Lung microvascular endothelial cell (primary cell): ENCODE measurements around the gene C19orf44. TPM values are rescaled to one million over a fixed set of nuclear protein-coding genes. Genes with fewer than 3 reads are reported as not detected.

Experiments
- DNase-seq, 2 donors: peaks; one replicate each; pipeline versions ENCODE4 v3.0.0 to v3.0.0-alpha.2; 2010; ENCODE audit warnings: low read depth in 2 of 2
- total RNA-seq: library from RNA; depleted of rRNA; stranded (reverse); fragments of >200 nt; gene quantifications from 2 replicates; pipeline ENCODE4 v1.2.1, GENCODE V29; 2014

C19orf44 gene
- total RNA-seq, 1 donor from 2014 or later = 1.4 TPM

DNA sequence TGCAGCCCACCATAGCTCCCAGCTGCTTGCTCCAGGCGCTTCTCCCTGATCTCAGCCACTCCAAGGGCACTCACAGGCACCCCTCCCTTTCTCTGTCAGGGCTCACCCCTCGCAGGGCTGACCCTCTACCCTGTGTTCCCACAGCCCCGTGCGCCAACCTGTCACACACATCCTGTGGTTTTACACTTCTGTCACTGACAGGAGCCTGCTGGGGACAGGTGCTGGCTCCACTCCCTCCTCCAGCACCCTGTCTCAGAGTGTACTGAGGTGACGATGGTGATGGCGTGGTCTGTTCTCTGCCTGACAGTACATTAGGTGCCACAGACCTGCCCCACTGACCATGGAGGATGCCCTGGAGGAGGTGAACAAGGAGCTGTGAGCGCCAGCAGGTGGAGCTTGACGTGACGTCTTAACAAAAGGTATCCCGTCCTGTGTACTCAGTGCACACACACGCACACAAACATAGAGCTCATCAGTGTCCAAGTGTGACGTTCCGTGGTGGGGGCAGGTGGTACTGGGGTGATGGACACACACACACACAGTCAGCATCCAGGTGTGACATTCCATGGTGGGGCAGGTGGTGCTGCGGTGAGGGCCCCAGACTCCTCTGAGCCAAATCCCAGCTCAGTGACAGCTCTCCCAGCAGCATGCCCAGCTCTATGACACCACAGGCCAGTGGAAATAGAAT lies 20.9 kb downstream of the C19orf44 start:
- no peak for DNase-seq

DNA sequence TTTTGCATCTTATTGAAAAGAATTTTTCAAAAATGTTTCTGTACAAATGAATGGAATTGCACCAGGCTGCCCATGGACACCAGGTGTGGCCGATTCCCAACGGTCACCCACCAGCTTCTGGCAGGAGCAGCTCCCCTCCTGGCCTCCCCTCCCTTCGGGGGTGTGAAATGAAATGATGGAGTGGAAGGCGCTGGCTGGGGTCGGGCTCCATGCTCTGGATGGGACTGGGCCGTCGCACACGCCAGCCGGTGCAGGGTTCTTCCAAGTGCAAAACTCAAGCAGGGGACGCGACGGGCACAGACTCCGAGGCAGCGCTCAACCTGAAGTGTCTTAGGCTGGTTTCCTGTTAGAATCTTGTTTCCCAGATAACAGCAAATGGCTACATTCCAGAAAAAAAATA lies 21.9 kb downstream of the C19orf44 start:
- no peak for DNase-seq

DNA sequence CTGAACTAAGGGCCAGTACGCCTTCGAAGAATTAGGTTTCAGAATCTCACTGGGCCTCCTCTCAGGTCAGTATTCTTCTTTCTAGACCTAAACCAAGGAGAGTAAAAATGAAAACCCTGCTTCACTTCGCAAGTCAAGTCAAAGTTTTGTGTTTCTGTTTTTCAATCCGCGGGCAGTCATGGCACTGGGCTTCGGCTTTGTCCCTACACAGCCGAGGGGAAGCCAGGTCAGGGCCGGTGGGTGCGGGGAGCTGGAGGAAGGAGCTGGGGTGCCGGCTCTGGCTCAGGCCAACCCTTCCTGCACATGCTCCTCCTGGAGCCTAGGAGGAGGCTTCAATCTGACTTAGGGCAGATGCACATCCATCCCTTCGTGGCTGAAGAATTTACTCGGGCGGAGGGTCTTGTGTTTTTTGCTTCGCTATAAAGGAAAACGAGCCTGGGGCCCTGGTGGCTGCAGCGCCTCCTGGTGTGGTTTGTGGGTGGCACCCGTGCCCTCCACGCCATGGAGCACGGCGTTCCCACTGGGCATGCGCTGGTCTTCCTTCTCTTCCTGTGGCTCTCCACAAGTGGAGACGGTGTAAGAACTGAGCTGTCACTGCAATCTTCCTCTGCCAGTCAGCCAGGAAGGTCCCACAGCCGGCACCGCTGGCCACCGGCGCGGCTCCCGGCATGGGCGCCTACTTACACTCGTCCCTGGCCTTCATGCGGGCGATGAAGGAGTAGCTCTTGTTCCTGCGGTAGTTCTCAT lies 22.5 kb downstream of the C19orf44 start:
- peak in 1 of 2 donors; percentile 17 for DNase-seq

DNA sequence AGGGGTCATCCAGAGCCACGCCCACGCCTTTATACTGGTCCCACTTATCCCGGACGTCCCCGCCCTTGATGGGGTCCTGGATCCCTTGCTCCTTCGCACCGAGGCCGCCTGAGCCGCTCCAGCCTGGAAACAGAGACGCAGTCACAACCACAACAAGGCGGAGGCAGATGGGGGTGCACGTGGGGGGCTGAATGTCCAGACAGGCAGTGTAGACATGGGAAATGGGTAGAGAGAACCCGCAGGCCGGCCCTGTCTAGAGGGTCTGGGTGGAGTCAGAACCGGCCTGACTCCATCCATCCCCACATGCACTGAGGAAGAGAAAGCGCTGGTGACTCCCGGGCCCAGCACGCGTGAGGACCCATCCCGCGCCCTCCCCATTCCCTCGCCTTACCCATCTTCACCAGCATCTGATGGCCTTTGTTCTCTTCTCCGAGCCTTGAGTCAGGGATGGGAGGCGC lies 23.1 kb downstream of the C19orf44 start:
- DNase-seq = no peak

DNA sequence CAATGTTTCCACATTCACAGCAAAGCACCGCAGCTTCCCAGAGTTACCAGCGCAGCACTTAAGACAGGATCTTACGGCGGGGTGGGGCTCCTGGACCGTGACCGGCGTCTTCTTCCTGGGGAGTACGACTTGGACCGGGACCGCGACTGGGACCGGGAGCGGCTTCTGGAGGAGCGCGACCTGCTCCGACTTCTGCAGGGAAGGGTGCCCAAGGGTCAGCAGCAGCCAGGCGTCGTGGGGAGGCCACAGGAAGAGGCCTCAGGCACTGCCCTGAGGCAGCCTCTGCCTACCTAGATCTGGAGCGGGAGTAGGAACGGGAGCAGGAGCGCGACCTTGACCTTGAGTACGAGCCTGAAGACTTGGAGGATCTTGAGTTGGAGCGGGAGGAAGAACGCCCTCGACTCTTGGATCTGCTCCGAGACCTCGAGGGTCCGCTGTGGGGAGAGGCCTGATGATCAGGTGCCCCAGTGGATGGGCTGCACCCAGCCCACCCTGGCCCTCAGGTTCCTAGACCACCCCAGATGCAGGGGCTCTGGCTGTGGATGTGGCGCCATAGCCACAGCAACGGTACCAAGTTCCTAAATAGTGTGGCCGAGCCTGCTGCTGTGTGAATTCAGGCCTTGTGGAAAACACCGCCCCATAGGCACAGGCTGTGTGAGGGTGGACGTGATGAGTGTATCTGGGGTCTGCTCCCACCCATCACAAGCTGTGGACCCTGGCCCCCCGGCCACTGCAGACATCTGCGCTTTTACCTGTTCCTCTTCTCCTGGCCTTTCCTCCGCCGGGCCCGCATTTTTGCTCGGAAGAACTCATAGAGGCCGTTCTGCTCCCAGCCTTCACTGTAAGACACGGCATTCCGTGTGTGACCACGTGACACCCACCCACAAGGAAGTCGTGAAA lies 24.1 kb downstream of the C19orf44 start:
- DNase-seq = no peak

DNA sequence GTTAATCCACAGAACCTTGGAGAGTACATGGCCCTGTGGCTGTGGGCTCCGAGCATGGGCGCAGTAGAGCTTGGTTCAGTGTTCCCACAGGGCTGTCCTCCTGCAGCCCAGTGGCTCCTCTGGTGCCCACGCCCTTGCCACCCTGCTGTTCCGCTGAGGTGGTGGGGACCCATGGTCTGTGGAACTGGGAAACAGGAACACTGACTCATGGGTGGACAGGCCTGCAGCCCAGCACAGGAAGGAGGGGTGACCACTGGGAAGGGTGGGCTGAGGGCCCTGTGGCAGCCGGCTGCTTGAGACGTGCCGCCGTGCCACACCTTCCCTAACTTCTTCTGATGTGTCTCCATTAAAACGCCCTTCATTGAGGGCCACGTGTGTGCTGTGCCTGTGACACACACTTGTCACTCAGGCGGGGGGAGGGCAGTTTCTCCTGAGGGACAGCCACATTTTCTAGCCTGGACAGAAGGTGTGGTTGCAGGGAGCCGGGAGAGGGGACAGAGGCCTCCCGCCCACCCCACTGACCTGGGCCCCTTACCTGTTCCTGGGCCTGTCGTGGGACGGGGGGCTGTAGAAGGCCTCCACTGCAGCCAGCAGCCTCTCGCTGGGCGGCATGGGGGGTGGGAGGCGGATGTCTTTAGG lies 24.9 kb downstream of the C19orf44 start:
- peak in 1 of 2 donors; percentile 41 for DNase-seq

DNA sequence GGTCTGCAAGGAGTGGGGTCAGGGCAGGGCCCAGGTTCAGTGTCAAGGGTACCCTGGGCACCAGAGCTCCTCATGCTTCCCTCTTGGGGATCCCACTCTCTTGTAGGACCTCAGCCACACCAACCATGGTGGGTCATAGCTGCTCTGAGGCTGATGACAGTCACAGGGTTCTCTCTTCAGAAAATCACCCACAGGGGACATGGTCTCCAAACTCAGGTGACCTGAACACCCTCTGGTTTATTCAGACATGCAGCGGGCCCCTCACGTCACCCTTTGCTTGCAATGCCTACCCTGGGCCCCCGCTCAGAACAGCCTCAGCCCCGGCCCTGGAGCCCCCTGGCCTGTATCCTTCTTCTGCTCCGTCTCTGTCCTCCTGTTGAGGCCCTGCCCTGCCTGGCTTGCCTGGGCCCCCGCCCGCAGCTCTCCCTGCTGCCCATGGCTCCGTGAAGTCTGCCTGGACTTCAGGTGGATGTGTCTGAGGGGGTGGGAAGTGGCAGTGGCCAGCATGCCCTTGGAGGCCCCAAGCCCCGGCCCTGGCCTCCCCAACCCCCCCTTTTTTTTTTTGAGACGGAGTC lies 25.6 kb downstream of the C19orf44 start:
- no peak for DNase-seq

DNA sequence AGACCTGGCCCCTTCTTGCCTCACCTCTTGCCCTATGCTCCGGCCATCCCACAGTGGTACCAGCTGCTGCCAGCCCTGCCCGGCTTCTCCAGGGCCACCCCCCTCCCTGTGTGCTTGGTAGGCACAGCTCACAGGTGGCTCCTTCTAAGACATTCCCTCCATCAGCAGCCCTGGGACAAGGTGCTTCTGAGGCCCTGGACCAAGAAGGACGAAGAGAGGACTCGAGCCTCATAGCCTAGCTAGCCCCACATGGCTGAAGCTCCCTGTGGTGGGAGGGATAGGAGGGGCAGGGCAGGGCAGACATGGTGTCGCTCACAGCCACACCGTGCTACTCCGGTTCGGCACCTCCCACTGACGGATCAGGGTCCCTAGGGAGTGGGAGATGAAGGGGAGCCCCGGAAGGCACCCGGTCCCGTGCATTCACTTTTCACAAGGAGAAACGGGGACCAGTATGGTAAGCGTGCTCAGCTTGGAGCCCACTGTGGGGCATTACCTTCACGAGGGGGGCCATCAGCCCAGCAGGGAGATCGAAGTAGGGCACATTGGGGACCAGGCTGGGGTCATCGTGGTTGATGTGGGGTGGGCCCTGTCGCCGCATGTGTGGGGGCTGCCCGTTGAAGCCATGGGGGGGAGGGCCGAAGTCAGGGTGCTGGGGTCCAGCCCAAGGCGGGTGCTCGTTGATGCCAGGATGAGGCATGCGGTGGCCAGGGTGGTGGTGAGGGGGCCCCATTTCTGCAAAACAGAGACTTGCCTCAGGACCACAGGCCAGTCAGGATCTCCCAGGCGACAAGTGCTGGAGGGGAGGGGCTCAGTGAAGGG lies 26.6 kb downstream of the C19orf44 start:
- no peak for DNase-seq

DNA sequence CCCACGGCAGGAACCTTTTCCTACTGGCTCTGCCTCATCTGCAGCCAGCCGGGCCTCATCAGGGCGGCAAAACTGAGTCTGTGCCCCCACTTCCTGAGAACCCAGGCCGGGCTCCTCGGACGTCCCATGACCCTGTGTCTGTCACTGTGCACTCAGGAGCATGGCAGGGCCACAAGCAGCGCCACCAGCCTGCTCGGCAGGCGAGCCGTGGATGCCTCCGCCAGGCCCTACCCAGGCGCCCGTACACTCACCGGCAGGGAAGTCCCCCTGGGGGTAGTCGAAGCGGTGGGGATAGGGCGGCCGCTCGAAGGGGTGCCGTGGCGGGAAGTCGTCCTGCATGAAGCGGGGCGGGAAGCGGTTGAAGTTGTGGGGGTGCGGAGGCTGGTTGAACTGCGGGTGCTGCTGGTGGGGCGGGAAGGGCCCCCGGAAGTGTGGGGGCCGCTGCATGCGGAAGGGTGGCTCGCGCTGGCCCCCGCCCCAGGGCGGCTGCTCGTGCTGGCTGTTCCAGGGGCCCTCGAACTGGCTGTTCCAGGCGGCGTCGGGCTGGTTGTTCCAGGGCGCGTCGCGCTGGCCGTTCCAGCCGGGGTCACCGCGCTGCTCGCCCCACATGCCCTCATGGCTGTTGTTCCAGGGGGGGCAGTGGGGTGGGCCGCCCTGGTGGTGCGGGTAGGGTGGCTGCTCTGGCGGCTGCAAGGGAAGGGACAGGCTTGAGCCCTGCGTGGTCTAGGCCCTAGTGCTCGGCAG lies 29.0 kb downstream of the C19orf44 start:
- DNase-seq = no peak

DNA sequence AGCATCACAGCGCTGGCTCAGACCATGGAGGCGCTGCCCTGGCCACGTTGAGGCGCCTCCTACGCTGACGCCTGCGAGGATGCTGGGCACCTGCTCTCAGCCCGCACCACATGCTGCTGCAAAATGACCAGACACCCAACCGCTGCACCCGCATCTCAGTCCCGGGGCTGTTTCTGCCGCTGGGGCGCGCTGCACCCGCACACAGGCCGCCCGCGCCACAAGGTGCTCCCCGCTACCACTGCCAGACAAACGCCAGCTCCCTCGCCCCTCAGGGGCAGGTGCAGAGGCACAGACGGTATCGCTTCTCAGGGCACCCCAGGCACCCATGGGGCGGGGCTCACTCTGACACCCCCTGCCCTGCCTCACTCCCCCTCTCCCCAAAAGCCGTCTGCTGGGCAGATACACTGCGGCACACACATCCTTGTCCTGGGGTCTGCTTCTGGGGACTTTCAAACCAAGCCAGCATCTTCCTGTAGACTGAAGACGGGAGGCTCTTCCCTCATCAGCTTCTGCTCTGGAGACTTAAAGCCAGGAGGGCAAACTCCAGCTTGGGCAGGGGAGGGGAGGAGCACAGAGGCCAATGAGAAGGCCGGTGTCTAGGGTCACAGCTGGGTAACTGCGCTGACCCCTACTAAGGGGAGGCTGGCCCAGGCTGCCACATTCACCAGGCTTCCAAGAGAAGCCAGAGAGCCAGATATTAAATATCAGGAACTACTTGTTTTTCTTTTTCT lies 29.7 kb downstream of the C19orf44 start:
- DNase-seq = no peak

DNA sequence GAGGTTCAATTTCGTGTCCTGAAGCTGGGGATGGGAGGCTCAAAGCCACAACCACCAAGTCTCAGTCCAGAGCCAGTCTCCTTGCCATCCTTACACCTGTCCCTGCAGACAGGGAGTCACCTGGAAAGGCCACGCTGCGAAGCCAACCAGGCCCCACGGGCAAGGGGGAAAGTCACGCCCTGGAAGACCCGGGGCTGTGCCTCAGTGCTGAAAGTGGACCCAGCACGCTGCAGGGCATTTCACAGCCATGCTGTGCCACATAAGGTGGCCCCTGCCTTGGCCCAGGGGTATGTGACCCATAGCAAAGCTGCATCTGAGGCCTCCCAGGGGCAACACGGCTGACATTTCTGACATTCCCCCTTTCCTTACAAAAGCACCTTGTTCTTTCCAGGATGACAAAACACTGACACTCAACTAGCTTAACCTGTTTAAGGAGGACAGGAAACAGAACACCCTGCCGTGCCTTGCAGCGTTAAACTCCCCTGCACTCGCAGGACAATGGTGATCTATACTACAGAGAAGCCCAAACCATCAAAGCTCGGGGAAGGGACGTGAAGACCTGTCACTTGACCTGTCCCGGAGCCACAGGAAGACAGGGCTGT lies 31.2 kb downstream of the C19orf44 start:
- no peak for DNase-seq

DNA sequence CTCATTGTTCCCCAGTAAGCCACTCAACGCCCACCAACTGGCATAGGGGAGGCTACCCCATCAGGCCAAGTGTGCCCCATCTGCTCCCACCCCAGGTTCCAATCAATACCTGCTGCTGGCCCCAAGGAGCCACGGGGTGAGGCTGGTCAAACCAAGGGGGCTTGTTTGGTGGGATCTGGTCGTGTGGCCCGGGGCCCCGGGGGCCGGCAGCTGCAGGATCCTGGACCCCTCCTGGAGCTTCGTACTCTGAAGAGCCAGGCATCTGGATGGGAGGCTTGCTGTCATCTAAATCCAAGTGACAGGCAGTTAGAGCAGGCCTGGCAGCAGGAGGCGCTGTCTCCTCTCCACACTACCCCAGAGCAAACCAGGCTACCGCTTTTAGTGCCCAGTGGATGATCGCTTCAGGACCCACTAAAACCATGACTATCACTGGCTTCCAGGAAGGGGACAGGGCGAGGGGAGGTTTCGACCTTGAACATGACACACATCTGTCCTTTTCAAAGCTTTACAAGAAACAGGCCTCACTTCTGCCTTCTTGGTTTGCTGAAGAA lies 31.9 kb downstream of the C19orf44 start:
- peak; percentile 47 to 68 for DNase-seq

DNA sequence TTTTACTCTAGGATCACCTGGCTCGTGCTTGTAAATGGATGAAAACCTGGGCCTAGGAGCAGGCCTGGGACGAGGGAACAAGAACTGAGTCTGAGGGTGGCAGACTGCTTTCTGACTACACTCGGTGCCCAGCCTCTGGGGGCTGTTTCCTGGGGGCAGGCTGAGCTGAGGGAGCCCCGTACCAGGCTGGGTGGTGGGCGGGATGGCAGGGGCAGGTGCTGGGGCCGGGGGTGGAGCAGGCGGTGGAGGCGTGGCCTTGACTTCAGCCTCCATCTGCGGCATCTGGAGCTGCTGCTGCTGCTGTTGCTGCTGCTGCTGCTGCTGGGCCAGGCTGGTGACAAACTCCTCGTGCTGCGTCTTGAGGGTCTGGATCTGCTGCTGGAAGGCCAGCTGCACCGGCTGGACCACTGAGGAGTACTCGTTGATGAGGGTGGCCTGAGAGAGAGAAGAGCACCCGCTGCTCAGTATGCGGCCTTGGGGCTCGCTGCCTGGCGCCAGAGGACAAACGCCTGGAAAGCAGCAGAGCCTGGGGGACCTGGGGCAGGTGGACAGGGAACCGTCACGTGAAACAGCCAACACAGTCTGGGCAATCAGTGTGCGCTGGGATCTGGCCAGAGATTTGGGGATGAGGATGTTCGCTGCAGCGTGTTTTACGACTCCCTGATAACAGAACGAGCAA lies 33.4 kb downstream of the C19orf44 start:
- DNase-seq = no peak

DNA sequence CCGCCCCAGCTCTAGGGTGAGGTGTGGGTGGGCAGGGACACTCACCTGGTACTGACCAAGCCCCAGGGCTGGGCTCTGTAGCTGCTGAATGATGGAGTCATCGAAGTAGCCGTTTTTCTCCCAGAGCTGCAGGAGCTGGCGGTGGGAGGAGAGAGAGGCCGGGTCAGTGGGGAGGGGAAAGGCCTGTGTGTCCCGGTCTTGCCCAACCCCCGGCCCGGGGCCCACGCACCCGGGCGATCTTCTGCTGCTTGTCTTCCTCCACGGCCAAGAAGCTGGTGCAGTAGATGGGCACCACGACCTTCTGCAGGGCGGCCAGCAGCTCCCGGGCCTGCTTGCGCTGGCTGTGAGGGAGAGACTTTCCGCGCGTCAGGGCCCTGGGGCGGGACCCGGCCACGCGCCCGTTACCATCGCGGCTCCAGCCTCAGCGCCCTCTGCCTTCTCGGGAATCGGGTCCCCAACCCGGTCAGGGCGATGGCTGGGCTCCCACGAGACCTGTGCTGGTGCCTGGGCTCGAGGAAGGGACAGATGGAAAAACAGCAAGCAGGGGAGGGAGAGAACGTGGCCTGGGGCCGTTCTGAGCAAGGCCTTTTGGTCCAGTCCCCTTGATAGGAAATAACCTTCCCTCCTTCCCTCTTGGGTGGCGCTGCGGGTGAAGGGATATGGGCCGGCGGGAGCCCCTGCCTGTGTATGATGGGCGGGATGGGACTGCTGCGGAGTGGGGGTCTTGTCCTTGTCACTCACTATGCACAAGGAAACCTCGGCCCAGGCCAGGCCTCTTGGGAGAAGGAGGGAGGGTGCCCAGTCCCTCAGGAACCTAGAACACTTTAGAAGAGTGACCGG lies 34.6 kb downstream of the C19orf44 start:
- DNase-seq = no peak

DNA sequence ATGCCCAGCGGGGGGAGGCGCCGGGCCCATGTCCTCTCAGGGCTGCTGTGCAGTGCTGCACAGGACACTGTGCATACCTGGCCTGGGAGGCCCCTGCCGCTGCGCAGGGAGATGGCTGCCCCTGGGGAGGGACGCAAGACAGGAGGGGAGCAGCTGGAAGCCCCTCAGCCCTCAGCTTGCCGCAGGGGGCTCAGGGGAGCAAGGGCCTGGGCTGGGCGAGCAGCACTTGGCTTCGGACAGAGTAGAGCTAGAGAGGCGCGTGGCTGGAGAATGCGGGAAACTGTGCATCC lies 35.1 kb downstream of the C19orf44 start:
- no peak for DNase-seq

DNA sequence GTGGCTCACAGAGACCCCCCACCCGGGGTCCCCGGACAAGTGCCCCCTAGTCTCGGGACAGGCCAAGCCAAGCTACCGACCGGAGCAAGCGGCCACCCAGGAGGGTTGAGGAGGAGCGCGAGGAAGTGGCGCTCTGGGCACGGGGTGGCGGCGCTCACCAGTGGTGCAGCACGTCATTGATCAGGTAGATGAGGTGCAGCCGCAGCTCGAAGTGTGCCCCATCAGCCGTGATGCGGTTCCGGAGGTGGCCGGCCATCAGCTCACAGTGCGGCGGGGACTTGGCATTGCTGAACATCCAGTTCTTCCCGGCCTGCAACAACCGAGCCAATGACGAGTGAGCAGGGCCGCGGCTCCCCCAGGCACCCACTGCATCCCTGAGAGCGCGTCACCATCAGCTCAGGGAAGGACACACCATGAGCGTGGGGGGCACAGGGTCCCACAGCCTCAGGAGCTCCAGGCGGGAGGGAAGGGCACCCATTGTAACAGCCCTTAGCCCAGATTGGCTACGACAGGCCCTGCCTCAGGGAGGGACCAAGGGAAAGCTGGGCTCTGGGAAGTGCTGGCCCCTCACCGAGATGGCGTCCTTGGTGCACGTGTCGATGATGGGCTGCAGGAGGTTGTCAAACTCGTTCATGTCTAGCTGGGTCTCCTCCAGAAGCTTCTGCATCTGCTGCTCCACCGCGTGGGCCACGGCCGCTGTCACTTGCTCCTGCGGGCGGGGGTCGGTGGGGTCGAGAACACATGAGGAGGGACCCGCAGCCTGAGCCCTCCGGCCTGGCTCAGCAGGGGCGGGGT lies 36.4 kb downstream of the C19orf44 start:
- DNase-seq = no peak
